Stomach (tissue), 9 donors: ENCODE data around the gene LAMC2. TPM values are rescaled to one million over a fixed set of nuclear protein-coding genes. Genes with fewer than 3 reads are reported as not detected.

Experiments used
- DNase-seq, 2 donors: peaks; one replicate each; pipeline versions ENCODE4 v3.0.0 to v3.0.0-alpha.2; 2013 to 2019
- H3K27ac ChIP-seq, 5 donors: fragments of 200-600 bp in 4 of 5; sonication (generic) in 4 of 5; one replicate each; pipeline ENCODE4 v1.5.1; 2013 to 2019; ENCODE audit warnings: mild to moderate bottlenecking in 1 of 5, moderate library complexity in 1 of 5
- H3K27me3 ChIP-seq, 3 donors: fragments of 200-600 bp; sonication (generic); one replicate each; pipeline ENCODE4 v1.5.1; 2017 to 2019; ENCODE audit warnings: mixed run types in 1 of 3
- H3K36me3 ChIP-seq, 4 donors: fragments of 200-600 bp; sonication (generic); 1 replicate in 3 of 4; 2 replicates in 1 of 4; pipeline ENCODE4 v1.5.1; 2016 to 2019
- H3K4me1 ChIP-seq, 4 donors: fragments of 200-600 bp; sonication (generic); one replicate each; pipeline ENCODE4 v1.5.1; 2016 to 2019
- H3K4me3 ChIP-seq, 4 donors: fragments of 200-600 bp; sonication (generic) in 3 of 4; one replicate each; pipeline ENCODE4 v1.5.1; 2016 to 2019; ENCODE audit warnings: mild to moderate bottlenecking in 1 of 4
- H3K9me3 ChIP-seq, 4 donors: fragments of 200-600 bp; sonication (generic); one replicate each; pipeline ENCODE4 v1.5.1; 2016 to 2019
- CTCF ChIP-seq, 7 experiments: fragments of 450-650 bp in 4 of 7; fragments of 200-600 bp in 3 of 7; sonication (generic) in 3 of 7; IDR thresholded peaks; one replicate each; pipeline ENCODE4 v1.5.1; 2016 to 2019; ENCODE audit warnings: antibody characterized with exemption in 7 of 7, control low read depth in 2 of 7, mild to moderate bottlenecking in 1 of 7
- EP300 ChIP-seq: sonication (generic); formaldehyde crosslinking; IDR thresholded peaks from one replicate; pipeline ENCODE4 v1.6.1; 2017; ENCODE audit warnings: antibody characterized with exemption
- POLR2A ChIP-seq, 4 donors: fragments of 450-650 bp; IDR thresholded peaks; one replicate each; pipeline ENCODE4 v1.6.1; 2016; ENCODE audit warnings: antibody characterized with exemption in 4 of 4, control low read depth in 2 of 4, mild to moderate bottlenecking in 1 of 4, moderate library complexity in 1 of 4
- POLR2AphosphoS5 ChIP-seq, 3 donors: sonication (generic); formaldehyde crosslinking; IDR thresholded peaks; one replicate each; pipeline ENCODE4 v1.6.1; 2016; ENCODE audit warnings: antibody characterized with exemption in 3 of 3
- WGBS, 5 donors: extraction: QIAGEN DNeasy Blood & Tissue Kit in 3 of 5; methylation state at CpG; one replicate each; pipeline versions ENCODE4 v1.1.5 to v1.1.7; 2013 to 2018; 5-methylcytosine and 5-hydroxymethylcytosine counted together
- intact Hi-C: fragments of 100-400 bp; cut with DNase I; formaldehyde crosslinking; loops from one replicate; pipeline ENCODE4 v1.15.1; 2023; ENCODE audit warnings: low total_unique reads
- polyA plus RNA-seq, 3 donors: library from polyadenylated mRNA; stranded (reverse); fragments of 200-250 nt; gene quantifications; one replicate each; pipeline ENCODE4 v1.2.3, GENCODE V29; 2013
- total RNA-seq, 5 donors: library from RNA; depleted of rRNA; stranded (reverse); fragments of >200 nt; gene quantifications; one replicate each; pipeline versions ENCODE4 v1.1.0 to v1.2.3, GENCODE V29; 2014 to 2016
- donor health status: healthy with polysubstance abuse.
- donor health status: Bipolar disorder and iron deficiency.
- donor health status: healthy.

Gene LAMC2
- total and polyA plus RNA-seq, 8 donors: 2.0 to 21.3 (median 12.4) TPM

- 82 to 88% (median 87%) methylated on average over 4 of the region's 4 CpGs for WGBS, 5 donors
- intact Hi-C loops: no loop called here
- Histone ChIP-seq H3K4me1 (peaks cover 0 to 7% (median 0%) of the 10 kb centered on the region in 4 donors), H3K4me3 (no peak overlapping the region), H3K27me3 (no peaks in the 10 kb centered on the region), H3K36me3 (no peaks in the 10 kb centered on the region), H3K27ac (peak overlapping the region in 1 of 5 donors; percentile 79), H3K9me3 (no peaks in the 10 kb centered on the region)
- no peak for TF ChIP-seq CTCF (IDR thresholded peaks at IDR 0.05)
- TF ChIP-seq POLR2AphosphoS5 (IDR thresholded peaks at IDR 0.05): no peak
- no peak for TF ChIP-seq POLR2A (IDR thresholded peaks at IDR 0.05)
- TF ChIP-seq EP300: no peak
- no peak for DNase-seq
Measured at GRCh38 chr1:183197762-183198161, 11.7 kb downstream of the LAMC2 start.

- DNase-seq: peak in 1 of 2 donors; percentile 80
- peak; percentile 67 for TF ChIP-seq EP300
- peak in 2 of 3 donors; percentile 69 to 84 for TF ChIP-seq POLR2AphosphoS5 (IDR thresholded peaks at IDR 0.05)
- no peak for TF ChIP-seq CTCF (IDR thresholded peaks at IDR 0.05)
- TF ChIP-seq POLR2A (IDR thresholded peaks at IDR 0.05): no peak
- peak overlapping the region in 1 of 5 donors; percentile 79 for H3K27ac ChIP-seq
- H3K36me3 ChIP-seq: no peaks in the 10 kb centered on the region
- H3K4me3 ChIP-seq: no peak overlapping the region
- 70 to 91% (median 87%) methylated on average over 9 of the region's 9 CpGs for WGBS, 5 donors
- H3K9me3 ChIP-seq: no peaks in the 10 kb centered on the region
- intact Hi-C loops: no loop called here
- H3K27me3 ChIP-seq: no peaks in the 10 kb centered on the region
- peaks cover 0 to 7% (median 0%) of the 10 kb centered on the region in 4 donors for H3K4me1 ChIP-seq
Measured at GRCh38 chr1:183198463-183198862, 12.4 kb downstream of the LAMC2 start.

- 86 to 92% (median 87%) methylated on average over 3 of the region's 3 CpGs for WGBS, 5 donors
- H3K27ac ChIP-seq: peak overlapping the region in 1 of 5 donors; percentile 79
Measured at GRCh38 chr1:183199304-183199703, 13.2 kb downstream of the LAMC2 start.

GRCh38 chr1:183200451-183200850 is 14.4 kb downstream of the LAMC2 start:
- H3K36me3 ChIP-seq: no peaks in the 10 kb centered on the region
- H3K4me3 ChIP-seq: no peak overlapping the region
- no peaks in the 10 kb centered on the region for H3K4me1 ChIP-seq
- WGBS, 5 donors: 74 to 86% (median 84%) methylated on average over 9 of the region's 9 CpGs
- H3K27me3 ChIP-seq: no peaks in the 10 kb centered on the region
- H3K9me3 ChIP-seq: no peaks in the 10 kb centered on the region
- intact Hi-C loops: no loop called here
- peak overlapping the region in 1 of 5 donors; percentile 7 for H3K27ac ChIP-seq
- TF ChIP-seq POLR2AphosphoS5 (IDR thresholded peaks at IDR 0.05): no peak
- no peak for TF ChIP-seq EP300
- TF ChIP-seq CTCF (IDR thresholded peaks at IDR 0.05): no peak
- TF ChIP-seq POLR2A (IDR thresholded peaks at IDR 0.05): no peak
- DNase-seq: no peak

More at GRCh38 chr1:183199304-183199703, 13.2 kb downstream of the LAMC2 start:
- Histone ChIP-seq H3K4me3 (no peak overlapping the region), H3K9me3 (no peaks in the 10 kb centered on the region), H3K36me3 (no peaks in the 10 kb centered on the region), H3K27me3 (no peaks in the 10 kb centered on the region), H3K4me1 (peaks cover 0 to 7% (median 0%) of the 10 kb centered on the region in 4 donors)
- intact Hi-C loops: no loop called here
- TF ChIP-seq POLR2AphosphoS5 (IDR thresholded peaks at IDR 0.05) (no peak), EP300 (no peak), POLR2A (IDR thresholded peaks at IDR 0.05) (no peak), CTCF (IDR thresholded peaks at IDR 0.05) (no peak)
- no peak for DNase-seq
